ENCODE results near the gene DYNLT2. TPM values are rescaled to one million over a fixed set of nuclear protein-coding genes. Genes with fewer than 3 reads are reported as not detected.

The DYNLT2 gene
- total RNA-seq, 4 donors from 2014 or later: 0.94 to 3.1 (median 1.4) TPM

- 64 to 72% methylated on average over 8 to 9 of the region's 10 CpGs for WGBS, 2 donors
- TF ChIP-seq CTCF (IDR thresholded peaks at IDR 0.05): no peak
- no peak for TF ChIP-seq POLR2A (IDR thresholded peaks at IDR 0.05)
Measured at GRCh38 chr6:169763308-169763707, 11.9 kb upstream of the DYNLT2 start.

GRCh38 chr6:169755162-169755561 is 3.8 kb upstream of the DYNLT2 start:
- no peaks in the 10 kb centered on the region for H3K27me3 ChIP-seq
- TF ChIP-seq CTCF (IDR thresholded peaks at IDR 0.05): no peak
- no peak for TF ChIP-seq POLR2A (IDR thresholded peaks at IDR 0.05)
- H3K9me3 ChIP-seq: no peaks in the 10 kb centered on the region
- no peak for DNase-seq
- no peak overlapping the region for H3K4me3 ChIP-seq
- peaks cover 0 to 48% (median 14%) of the 10 kb centered on the region in 3 donors for H3K36me3 ChIP-seq
- H3K4me1 ChIP-seq: peaks cover 3 to 22% (median 16%) of the 10 kb centered on the region in 3 donors
- intact Hi-C loops (cut with DNase I): no loop called here
- WGBS, 2 donors: 91 to 93% methylated on average over 6 of the region's 6 CpGs
- H3K27ac ChIP-seq: no peak overlapping the region

More at GRCh38 chr6:169763308-169763707, 11.9 kb upstream of the DYNLT2 start:
- intact Hi-C loops (cut with DNase I): no loop called here
- peaks cover 0 to 5% (median 3%) of the 10 kb centered on the region in 3 donors for H3K4me1 ChIP-seq
- no peak overlapping the region for H3K4me3 ChIP-seq
- DNase-seq: no peak
- no peaks in the 10 kb centered on the region for H3K27me3 ChIP-seq
- no peak overlapping the region for H3K27ac ChIP-seq
- no peaks in the 10 kb centered on the region for H3K9me3 ChIP-seq
- H3K36me3 ChIP-seq: peaks cover 13 to 100% (median 23%) of the 10 kb centered on the region in 3 donors

- 6 to 11% methylated on average over 14 to 15 of the region's 19 CpGs for WGBS, 2 donors
- Histone ChIP-seq H3K27me3 (no peaks in the 10 kb centered on the region), H3K9me3 (no peaks in the 10 kb centered on the region), H3K27ac (peak overlapping the region; percentile 97 to 99 (median 98)), H3K4me1 (peaks cover 3 to 29% (median 17%) of the 10 kb centered on the region in 3 donors), H3K36me3 (peaks cover 0 to 18% (median 0%) of the 10 kb centered on the region in 3 donors), H3K4me3 (peak overlapping the region; percentile 86 to 98 (median 92))
- intact Hi-C loops (cut with DNase I): loop anchor here (5.0 kb wide), 1 partner anchor 55 kb away; no protein-coding TSS in a partner anchor
- TF ChIP-seq CTCF (IDR thresholded peaks at IDR 0.05): no peak
- TF ChIP-seq POLR2A (IDR thresholded peaks at IDR 0.05): no peak
- no peak for DNase-seq
Measured at GRCh38 chr6:169752074-169752623, 777 bp upstream of the DYNLT2 start.

GRCh38 chr6:169746556-169746955 is 4.8 kb downstream of the DYNLT2 start:
- intact Hi-C loops (cut with DNase I): no loop called here
- Histone ChIP-seq H3K36me3 (no peaks in the 10 kb centered on the region), H3K27me3 (no peaks in the 10 kb centered on the region), H3K4me1 (peaks cover 0 to 15% (median 7%) of the 10 kb centered on the region in 3 donors), H3K9me3 (no peaks in the 10 kb centered on the region), H3K4me3 (no peak overlapping the region), H3K27ac (no peak overlapping the region)
- WGBS, 2 donors: 50 to 58% methylated on average over 1 of the region's 1 CpG
- no peak for DNase-seq
- TF ChIP-seq POLR2A (IDR thresholded peaks at IDR 0.05) (no peak), CTCF (IDR thresholded peaks at IDR 0.05) (no peak)

- WGBS, 2 donors: 87 to 94% methylated on average over 3 of the region's 3 CpGs
- Histone ChIP-seq H3K4me3 (no peak overlapping the region), H3K27me3 (no peaks in the 10 kb centered on the region), H3K9me3 (no peaks in the 10 kb centered on the region), H3K4me1 (peaks cover 0 to 9% (median 2%) of the 10 kb centered on the region in 3 donors), H3K36me3 (no peaks in the 10 kb centered on the region), H3K27ac (no peak overlapping the region)
- TF ChIP-seq CTCF (IDR thresholded peaks at IDR 0.05): no peak
- no peak for DNase-seq
- intact Hi-C loops (cut with DNase I): no loop called here
Measured at GRCh38 chr6:169745405-169745804, 6.0 kb downstream of the DYNLT2 start.

All from esophagus squamous epithelium (tissue), 5 donors.